Effector CD4-positive, alpha-beta T cell (primary cell): ENCODE data around the gene RSPH6A.
"Not testable (repeated sequence)": the region's sequence is repeated elsewhere in the genome, so short reads cannot be mapped to it uniquely, and the experiment has no call there.

Source experiments
- DNase-seq: peaks from one replicate; pipeline ENCODE4 v3.0.0-alpha.2; 2020

The RSPH6A gene

DNA sequence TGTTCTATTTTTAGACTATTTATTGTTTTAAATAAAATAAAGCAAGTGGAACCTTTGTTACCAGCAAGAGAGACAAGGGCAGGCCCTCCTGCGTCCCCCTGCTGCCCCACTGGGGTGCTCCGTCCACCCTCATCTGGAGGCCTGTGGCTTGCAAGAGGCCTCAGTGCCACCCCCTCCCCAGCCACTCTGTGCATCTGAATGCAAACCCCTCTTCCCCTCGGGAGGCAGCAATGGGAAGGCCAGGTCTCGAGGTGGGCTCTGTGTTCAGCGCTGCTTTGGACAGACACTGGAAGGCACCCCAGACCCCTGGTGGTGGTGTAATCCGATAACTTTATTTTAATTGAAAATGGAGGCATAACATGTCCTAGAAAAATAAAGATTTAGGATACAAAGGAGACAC is 50.6 kb downstream of the RSPH6A start:
- DNase-seq = no peak

- no peak for DNase-seq
These were observed 51.3 kb downstream of the RSPH6A start for GRCh38 chr19:45763691-45764294.

DNA sequence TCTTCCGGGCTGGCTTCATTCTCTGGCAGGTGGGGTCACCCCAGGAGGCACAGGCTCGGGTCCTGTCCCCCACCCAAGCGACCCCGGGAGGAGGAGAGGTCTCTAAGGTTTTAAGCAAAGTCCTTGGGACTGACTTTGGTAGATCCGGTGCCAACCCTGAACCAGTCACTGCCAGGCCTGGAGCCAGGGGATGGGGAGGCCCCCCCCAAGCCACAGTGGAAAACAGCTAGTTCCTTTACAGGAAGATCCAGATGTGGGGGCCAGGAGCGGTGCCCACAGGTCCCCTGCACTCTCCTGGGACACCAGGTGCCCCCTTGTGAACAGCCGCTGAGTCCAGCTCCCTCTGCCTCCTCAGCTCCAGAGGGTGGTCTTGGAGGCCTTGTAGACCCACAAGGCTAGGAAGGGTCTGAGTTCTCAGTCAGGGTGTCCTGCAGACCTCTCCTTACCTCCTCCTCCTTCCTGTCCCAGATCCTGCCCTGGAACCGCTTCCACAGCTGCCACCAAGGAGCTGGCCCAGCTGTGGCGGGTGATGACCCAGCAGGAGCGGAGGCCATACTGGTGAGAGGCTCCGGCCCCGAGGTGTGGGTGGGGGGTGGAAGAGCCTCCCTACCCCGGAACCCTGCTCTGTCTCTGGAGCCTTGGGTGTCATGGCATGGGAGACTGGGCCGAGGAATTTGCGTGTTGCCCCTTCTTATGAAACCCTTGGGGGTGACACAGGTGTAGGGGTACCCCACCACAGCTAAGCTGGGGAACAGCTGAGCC is 52.1 kb downstream of the RSPH6A start:
- DNase-seq = no peak

GRCh38 chr19:45761714-45762113 is 53.4 kb downstream of the RSPH6A start:
- DNase-seq = no peak

DNA sequence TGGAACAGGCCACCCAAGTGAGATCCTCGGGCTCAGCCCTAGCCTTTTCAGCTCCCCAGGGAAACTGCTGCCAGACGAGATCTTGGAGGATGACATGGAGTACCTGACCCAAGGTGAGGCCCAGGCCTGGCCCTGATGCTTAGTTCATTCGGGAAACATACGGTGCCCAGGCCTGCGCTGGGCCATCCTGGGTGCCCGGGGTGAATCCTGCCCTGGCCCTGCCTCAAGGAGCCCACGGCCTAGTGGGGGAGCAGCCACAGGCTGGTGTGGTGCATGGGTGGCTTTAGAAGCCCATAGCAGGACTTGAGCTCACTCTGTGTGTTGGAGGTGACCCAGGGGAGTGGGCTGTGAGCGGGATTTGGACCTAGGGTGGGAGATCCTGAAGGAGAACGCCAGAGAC is 56.2 kb downstream of the RSPH6A start:
- DNase-seq = no peak

- DNase-seq = no peak
These were observed 57.4 kb downstream of the RSPH6A start for GRCh38 chr19:45757695-45758094.

- no peak for DNase-seq
These were observed 60.8 kb downstream of the RSPH6A start for GRCh38 chr19:45754323-45754722.

GRCh38 chr19:45753548-45753947 is 61.6 kb downstream of the RSPH6A start:
- no peak for DNase-seq

GRCh38 chr19:45752639-45753038 is 62.5 kb downstream of the RSPH6A start:
- no peak for DNase-seq

- DNase-seq = not testable (repeated sequence)
These were observed 63.6 kb downstream of the RSPH6A start for GRCh38 chr19:45751483-45751882.

DNA sequence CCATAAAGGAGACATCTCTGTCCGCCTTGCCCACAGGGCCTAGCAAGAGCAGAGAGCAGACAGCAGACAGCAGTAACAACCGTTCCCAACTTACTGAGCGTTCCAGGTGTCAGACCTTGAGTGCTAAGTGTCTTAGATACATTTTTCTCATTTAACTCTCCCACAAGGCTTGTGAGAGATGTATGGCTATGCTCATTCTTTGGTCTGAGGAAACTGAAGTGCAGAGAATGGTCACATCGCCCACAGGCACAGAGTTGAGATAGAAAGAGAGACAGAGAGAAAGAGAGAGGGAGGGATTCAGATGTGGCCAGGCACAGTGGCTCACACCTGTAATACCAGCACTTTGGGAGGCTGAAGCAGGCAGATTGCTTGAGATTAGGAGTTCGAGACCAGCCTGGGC is 67.6 kb downstream of the RSPH6A start:
- DNase-seq = no peak

DNA sequence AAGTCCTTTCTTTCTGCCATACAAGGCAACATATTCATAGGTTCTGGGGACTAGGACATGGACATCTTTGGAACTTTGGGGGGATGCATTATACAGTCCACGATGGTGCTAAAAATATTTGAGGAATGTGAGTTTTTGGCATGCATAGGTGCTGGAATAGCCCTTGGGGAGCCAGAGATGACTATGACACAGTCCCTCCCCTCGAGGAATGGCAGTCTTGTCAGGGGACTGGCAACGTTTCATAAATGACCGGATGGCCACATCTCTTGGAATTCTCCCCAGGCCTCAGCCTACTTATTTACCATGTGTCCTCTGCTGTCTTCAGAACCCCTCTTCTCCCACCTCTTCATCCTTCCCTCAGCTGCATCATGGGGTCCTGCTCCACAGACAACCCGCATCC is 68.2 kb downstream of the RSPH6A start:
- no peak for DNase-seq
